Nephron (organoid): ENCODE measurements around the gene ULK4.

Experiments
- H3K27ac Mint-ChIP-seq, 3 experiments: 2 replicates each; pipeline ENCODE4 v1.8.0; 2020; ENCODE audit warnings: mixed read lengths in 3 of 3, mild to moderate bottlenecking in 2 of 3, moderate library complexity in 1 of 3
- H3K27me3 Mint-ChIP-seq: 2 replicates; pipeline ENCODE4 v1.8.0; 2021; ENCODE audit warnings: low read depth, mild to moderate bottlenecking, moderate library complexity, mixed read lengths
- H3K36me3 Mint-ChIP-seq: 2 replicates; pipeline ENCODE4 v1.8.0; 2020; ENCODE audit warnings: low read depth, mixed read lengths
- H3K4me1 Mint-ChIP-seq: 2 replicates; pipeline ENCODE4 v1.8.0; 2020; ENCODE audit warnings: mixed read lengths
- H3K4me3 Mint-ChIP-seq, 3 experiments: 2 replicates each; pipeline ENCODE4 v1.8.0; 2020; ENCODE audit warnings: mild to moderate bottlenecking in 3 of 3, mixed read lengths in 3 of 3, moderate library complexity in 2 of 3
- H3K9me3 Mint-ChIP-seq: 2 replicates; pipeline ENCODE4 v1.8.0; 2020; ENCODE audit warnings: mixed read lengths
- TF ChIP-seq, protein P1 (sequence below), 3 experiments: fragments of 200-600 bp; sonication (generic); IDR thresholded peaks; one replicate each; pipeline ENCODE4 v1.5.0; 2021; ENCODE audit warnings: antibody characterized with exemption in 3 of 3; ENCODE audit not compliant: unreplicated experiment in 3 of 3

Gene ULK4

GRCh38 chr3:41441568-41441967, 520.3 kb downstream of the ULK4 start:
- peaks cover 3% of the 10 kb centered on the region for H3K36me3 Mint-ChIP-seq
- H3K27me3 Mint-ChIP-seq: no peaks in the 10 kb centered on the region
- H3K4me3 Mint-ChIP-seq: no peak overlapping the region
- H3K9me3 Mint-ChIP-seq: peaks cover 12% of the 10 kb centered on the region
- H3K27ac Mint-ChIP-seq: no peak overlapping the region
- TF ChIP-seq, protein P1, sequence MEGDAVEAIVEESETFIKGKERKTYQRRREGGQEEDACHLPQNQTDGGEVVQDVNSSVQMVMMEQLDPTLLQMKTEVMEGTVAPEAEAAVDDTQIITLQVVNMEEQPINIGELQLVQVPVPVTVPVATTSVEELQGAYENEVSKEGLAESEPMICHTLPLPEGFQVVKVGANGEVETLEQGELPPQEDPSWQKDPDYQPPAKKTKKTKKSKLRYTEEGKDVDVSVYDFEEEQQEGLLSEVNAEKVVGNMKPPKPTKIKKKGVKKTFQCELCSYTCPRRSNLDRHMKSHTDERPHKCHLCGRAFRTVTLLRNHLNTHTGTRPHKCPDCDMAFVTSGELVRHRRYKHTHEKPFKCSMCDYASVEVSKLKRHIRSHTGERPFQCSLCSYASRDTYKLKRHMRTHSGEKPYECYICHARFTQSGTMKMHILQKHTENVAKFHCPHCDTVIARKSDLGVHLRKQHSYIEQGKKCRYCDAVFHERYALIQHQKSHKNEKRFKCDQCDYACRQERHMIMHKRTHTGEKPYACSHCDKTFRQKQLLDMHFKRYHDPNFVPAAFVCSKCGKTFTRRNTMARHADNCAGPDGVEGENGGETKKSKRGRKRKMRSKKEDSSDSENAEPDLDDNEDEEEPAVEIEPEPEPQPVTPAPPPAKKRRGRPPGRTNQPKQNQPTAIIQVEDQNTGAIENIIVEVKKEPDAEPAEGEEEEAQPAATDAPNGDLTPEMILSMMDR (IDR thresholded peaks at IDR 0.05; ENCODE audit: unreplicated experiment in 3 of 3): no peak
- no peaks in the 10 kb centered on the region for H3K4me1 Mint-ChIP-seq

DNA sequence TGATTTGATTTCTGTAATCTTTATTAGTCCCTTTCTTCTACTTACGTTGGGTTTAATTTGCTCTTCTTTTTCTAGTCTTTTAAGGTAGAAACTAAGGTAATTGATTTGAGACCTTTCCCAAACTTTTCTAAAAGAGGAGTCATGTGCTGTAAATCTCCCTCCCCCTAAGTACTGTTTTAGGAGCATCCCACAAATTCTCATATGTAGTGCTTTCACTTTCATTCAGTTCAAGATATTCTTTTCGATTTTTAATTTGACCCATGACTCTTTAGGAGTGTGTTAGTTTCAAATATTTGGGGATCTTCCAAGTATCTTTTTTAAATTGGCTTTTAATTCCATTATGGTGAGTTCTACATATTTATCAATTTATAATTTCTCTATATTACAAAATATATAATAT, 520.8 kb downstream of the ULK4 start:
- H3K36me3 Mint-ChIP-seq: peaks cover 3% of the 10 kb centered on the region
- no peak overlapping the region for H3K27ac Mint-ChIP-seq
- H3K27me3 Mint-ChIP-seq: no peaks in the 10 kb centered on the region
- no peaks in the 10 kb centered on the region for H3K4me1 Mint-ChIP-seq
- no peak overlapping the region for H3K4me3 Mint-ChIP-seq
- H3K9me3 Mint-ChIP-seq: peaks cover 12% of the 10 kb centered on the region
- TF ChIP-seq, protein P1 (IDR thresholded peaks at IDR 0.05; ENCODE audit: unreplicated experiment in 3 of 3): no peak

GRCh38 chr3:41436983-41437382, 524.9 kb downstream of the ULK4 start:
- peaks cover 3% of the 10 kb centered on the region for H3K36me3 Mint-ChIP-seq
- H3K9me3 Mint-ChIP-seq: peaks cover 17% of the 10 kb centered on the region
- H3K4me3 Mint-ChIP-seq: no peak overlapping the region
- H3K4me1 Mint-ChIP-seq: no peaks in the 10 kb centered on the region
- no peaks in the 10 kb centered on the region for H3K27me3 Mint-ChIP-seq
- H3K27ac Mint-ChIP-seq: no peak overlapping the region
- TF ChIP-seq, protein P1 (IDR thresholded peaks at IDR 0.05; ENCODE audit: unreplicated experiment in 3 of 3): no peak

DNA sequence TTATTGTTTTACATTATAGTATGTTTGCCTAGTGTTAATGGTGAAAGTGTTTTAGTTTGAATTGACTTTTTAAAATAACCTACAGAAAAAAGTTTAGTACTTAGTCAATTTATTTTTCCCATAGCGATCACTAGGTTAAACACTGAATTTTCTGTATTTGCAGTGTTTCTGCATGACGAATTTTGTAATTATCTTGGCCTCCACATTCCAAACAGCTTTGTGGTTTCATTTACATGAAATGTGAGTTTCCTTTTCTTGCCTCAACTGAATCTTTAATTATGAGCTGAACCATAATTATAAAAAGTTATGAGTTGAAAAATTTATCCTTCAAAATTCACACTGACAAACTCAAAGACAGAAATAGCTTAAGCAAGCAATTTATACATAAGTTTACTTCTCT, 527.1 kb downstream of the ULK4 start:
- Mint-ChIP-seq H3K36me3 (no peaks in the 10 kb centered on the region), H3K4me3 (no peak overlapping the region), H3K9me3 (peaks cover 11% of the 10 kb centered on the region), H3K27me3 (no peaks in the 10 kb centered on the region), H3K27ac (no peak overlapping the region), H3K4me1 (no peaks in the 10 kb centered on the region)
- TF ChIP-seq, protein P1 (IDR thresholded peaks at IDR 0.05; ENCODE audit: unreplicated experiment in 3 of 3): no peak

- Mint-ChIP-seq H3K27me3 (no peaks in the 10 kb centered on the region), H3K36me3 (no peaks in the 10 kb centered on the region), H3K4me1 (no peaks in the 10 kb centered on the region), H3K4me3 (no peak overlapping the region), H3K9me3 (peaks cover 21% of the 10 kb centered on the region), H3K27ac (no peak overlapping the region)
- TF ChIP-seq, protein P1 (IDR thresholded peaks at IDR 0.05; ENCODE audit: unreplicated experiment in 3 of 3): no peak
Observed at GRCh38 chr3:41431386-41431785, 530.5 kb downstream of the ULK4 start.

DNA sequence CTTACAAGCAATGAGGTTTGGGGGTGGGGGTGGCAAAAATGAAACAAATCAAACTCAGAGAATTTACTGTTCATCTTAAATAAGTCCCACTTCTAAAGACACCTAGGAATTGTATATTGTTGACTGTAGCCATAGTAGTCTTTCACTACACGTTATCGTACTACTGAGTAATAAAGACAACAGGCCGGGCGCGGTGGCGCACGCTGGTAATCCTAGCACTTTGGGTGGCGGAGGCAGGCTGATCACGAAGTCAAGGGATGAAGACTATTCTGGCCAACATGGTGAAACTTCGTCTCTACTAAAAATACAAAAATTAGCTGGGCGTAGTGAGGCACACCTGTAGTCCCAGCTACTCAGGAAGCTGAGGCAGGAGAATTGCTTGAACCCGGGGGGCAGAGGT, 531.0 kb downstream of the ULK4 start:
- H3K27ac Mint-ChIP-seq: no peak overlapping the region
- H3K9me3 Mint-ChIP-seq: peaks cover 25% of the 10 kb centered on the region
- H3K4me1 Mint-ChIP-seq: no peaks in the 10 kb centered on the region
- TF ChIP-seq, protein P1 (IDR thresholded peaks at IDR 0.05; ENCODE audit: unreplicated experiment in 3 of 3): no peak
- H3K27me3 Mint-ChIP-seq: no peaks in the 10 kb centered on the region
- H3K4me3 Mint-ChIP-seq: no peak overlapping the region
- no peaks in the 10 kb centered on the region for H3K36me3 Mint-ChIP-seq
